ENCODE data around the gene TBX4.
A peak's percentile ranks its signal among the peaks of the same experiment; 100 is the strongest.

The TBX4 gene

GRCh38 chr17:61460796-61461585 lies 8.8 kb downstream of the TBX4 start:
- H3K4me3 ChIP-seq (ENCODE audit: low read depth, low read length), result no peak overlapping the region
- DNase-seq (ENCODE audit: low read depth), result no peak

GRCh38 chr17:61461586-61461966 lies 9.4 kb downstream of the TBX4 start:
- H3K4me3 ChIP-seq (ENCODE audit: low read depth, low read length), result no peak overlapping the region
- no peak for DNase-seq (ENCODE audit: low read depth)

- DNase-seq (ENCODE audit: low read depth), result no peak
- peak overlapping the region; percentile 30 for H3K4me3 ChIP-seq (ENCODE audit: low read depth, low read length)
These were observed 9.9 kb downstream of the TBX4 start for GRCh38 chr17:61461967-61462718.

- H3K4me3 ChIP-seq (ENCODE audit: low read depth, low read length), result no peak overlapping the region
- DNase-seq (ENCODE audit: low read depth), result no peak
These were observed 10.6 kb downstream of the TBX4 start for GRCh38 chr17:61462719-61463315.

- no peak overlapping the region for H3K4me3 ChIP-seq (ENCODE audit: low read depth, low read length)
- DNase-seq (ENCODE audit: low read depth), result no peak
These were observed 11.3 kb downstream of the TBX4 start for GRCh38 chr17:61463316-61464129.

- no peak overlapping the region for H3K4me3 ChIP-seq (ENCODE audit: low read depth, low read length)
- DNase-seq (ENCODE audit: low read depth), result no peak
These were observed 12.1 kb downstream of the TBX4 start for GRCh38 chr17:61464130-61464842.

GRCh38 chr17:61464843-61465180 lies 12.6 kb downstream of the TBX4 start:
- H3K4me3 ChIP-seq (ENCODE audit: low read depth, low read length), result no peak overlapping the region
- DNase-seq (ENCODE audit: low read depth), result no peak

GRCh38 chr17:61465550-61466237 lies 13.5 kb downstream of the TBX4 start:
- no peak for DNase-seq (ENCODE audit: low read depth)
- H3K4me3 ChIP-seq (ENCODE audit: low read depth, low read length), result no peak overlapping the region

GRCh38 chr17:61466246-61466645 lies 14.0 kb downstream of the TBX4 start:
- no peak overlapping the region for H3K4me3 ChIP-seq (ENCODE audit: low read depth, low read length)
- DNase-seq (ENCODE audit: low read depth), result no peak

GRCh38 chr17:61467416-61468262 lies 15.4 kb downstream of the TBX4 start:
- no peak overlapping the region for H3K4me3 ChIP-seq (ENCODE audit: low read depth, low read length)
- DNase-seq (ENCODE audit: low read depth), result no peak

- H3K4me3 ChIP-seq (ENCODE audit: low read depth, low read length), result no peak overlapping the region
- DNase-seq (ENCODE audit: low read depth), result no peak
These were observed 16.2 kb downstream of the TBX4 start for GRCh38 chr17:61468263-61468907.

- DNase-seq (ENCODE audit: low read depth), result no peak
- no peak overlapping the region for H3K4me3 ChIP-seq (ENCODE audit: low read depth, low read length)
These were observed 17.3 kb downstream of the TBX4 start for GRCh38 chr17:61469474-61469873.

GRCh38 chr17:61469949-61470348 lies 17.7 kb downstream of the TBX4 start:
- DNase-seq (ENCODE audit: low read depth), result no peak

GRCh38 chr17:61470530-61471136 lies 18.4 kb downstream of the TBX4 start:
- no peak overlapping the region for H3K4me3 ChIP-seq (ENCODE audit: low read depth, low read length)
- no peak for DNase-seq (ENCODE audit: low read depth)

More at GRCh38 chr17:61469949-61470348, 17.7 kb downstream of the TBX4 start:
- no peak overlapping the region for H3K4me3 ChIP-seq (ENCODE audit: low read depth, low read length)

GRCh38 chr17:61474235-61474927 lies 22.2 kb downstream of the TBX4 start:
- H3K4me3 ChIP-seq (ENCODE audit: low read depth, low read length), result no peak overlapping the region
- DNase-seq (ENCODE audit: low read depth), result peak; percentile 75

GRCh38 chr17:61474934-61475333 lies 22.7 kb downstream of the TBX4 start:
- no peak overlapping the region for H3K4me3 ChIP-seq (ENCODE audit: low read depth, low read length)
- no peak for DNase-seq (ENCODE audit: low read depth)

Data from skeletal muscle cell (primary cell).